NOMO-1 treated with DMSO at 0.1 percent for 48 hours (cell line): ENCODE results near the gene KLHL6.

Source experiments
- DNase-seq: peaks from one replicate; lab custom pipeline; 2025; ENCODE audit not compliant: unreplicated experiment; lab: John Stamatoyannopoulos, UW

The KLHL6 gene

DNA sequence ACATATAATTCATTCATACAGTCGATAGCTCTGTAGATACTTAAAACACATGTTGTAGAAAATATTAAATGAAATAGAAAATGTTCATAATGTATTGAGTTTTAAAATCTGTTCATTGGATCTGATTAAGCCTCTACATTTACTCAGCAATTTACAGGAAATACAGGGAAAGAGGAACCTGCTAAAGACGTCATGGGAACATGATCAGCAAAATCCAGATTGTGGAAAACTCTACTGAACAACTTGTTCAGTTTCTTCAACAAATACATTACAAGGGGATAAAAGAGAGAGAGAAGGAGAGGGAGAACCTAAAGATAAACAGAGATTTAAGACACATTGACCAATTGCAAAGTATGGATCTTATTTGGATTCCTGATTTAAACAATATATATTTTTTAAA lies 46.7 kb downstream of the KLHL6 start:
- no peak for DNase-seq

DNA sequence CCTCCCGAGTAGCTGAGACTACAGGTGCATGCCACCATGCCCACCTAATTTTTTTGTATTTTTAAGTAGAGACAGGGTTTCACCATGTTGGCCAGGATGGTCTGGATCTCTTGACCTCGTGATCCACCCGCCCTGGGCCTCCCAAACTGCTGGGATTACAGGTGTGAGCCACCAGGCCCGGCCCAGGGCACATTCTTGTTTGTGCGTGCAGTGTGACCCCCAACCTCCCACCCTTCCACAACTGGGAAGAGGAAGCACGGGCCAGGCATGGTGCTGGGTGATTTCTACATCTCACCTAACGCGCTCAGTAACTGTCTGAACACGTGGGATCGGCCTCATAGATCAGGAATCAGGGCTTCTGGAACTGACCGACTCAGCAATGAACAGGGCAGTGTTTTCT lies 48.0 kb downstream of the KLHL6 start:
- DNase-seq: no peak

DNA sequence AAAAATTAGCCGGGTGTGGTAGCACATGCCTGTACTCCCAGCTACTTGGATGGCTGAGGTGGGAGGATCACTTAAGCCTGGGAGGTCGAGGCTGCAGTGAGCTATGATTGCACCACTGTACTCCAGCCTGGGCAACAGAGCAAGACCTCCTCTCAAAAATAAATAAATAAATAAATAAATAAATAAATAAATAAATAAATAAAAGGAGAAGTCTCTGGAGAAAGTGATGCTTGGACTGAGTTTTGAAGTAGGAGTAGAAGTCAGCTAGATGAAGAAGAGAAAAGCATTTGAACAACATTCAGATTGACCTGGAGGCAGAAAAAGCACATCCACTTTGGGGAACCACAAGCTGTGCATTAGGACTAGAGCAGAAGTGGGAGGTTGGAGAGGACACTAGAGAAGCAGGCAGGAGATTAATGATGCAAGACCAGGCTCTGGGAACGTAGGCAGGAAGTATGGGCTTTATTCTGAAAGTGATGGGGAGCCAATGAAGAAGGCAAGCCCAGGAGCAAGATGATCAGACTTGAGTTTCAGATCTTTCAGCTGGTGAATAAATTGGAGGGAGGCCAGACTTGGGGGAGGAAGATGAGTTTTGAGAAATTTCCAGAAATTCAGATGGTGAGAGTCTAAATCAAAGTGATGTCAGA lies 48.7 kb downstream of the KLHL6 start:
- peak; percentile 18 for DNase-seq

GRCh38 chr3:183504597-183504996 lies 50.9 kb downstream of the KLHL6 start:
- no peak for DNase-seq

- no peak for DNase-seq
These were observed 51.8 kb downstream of the KLHL6 start for GRCh38 chr3:183503746-183504145.

DNA sequence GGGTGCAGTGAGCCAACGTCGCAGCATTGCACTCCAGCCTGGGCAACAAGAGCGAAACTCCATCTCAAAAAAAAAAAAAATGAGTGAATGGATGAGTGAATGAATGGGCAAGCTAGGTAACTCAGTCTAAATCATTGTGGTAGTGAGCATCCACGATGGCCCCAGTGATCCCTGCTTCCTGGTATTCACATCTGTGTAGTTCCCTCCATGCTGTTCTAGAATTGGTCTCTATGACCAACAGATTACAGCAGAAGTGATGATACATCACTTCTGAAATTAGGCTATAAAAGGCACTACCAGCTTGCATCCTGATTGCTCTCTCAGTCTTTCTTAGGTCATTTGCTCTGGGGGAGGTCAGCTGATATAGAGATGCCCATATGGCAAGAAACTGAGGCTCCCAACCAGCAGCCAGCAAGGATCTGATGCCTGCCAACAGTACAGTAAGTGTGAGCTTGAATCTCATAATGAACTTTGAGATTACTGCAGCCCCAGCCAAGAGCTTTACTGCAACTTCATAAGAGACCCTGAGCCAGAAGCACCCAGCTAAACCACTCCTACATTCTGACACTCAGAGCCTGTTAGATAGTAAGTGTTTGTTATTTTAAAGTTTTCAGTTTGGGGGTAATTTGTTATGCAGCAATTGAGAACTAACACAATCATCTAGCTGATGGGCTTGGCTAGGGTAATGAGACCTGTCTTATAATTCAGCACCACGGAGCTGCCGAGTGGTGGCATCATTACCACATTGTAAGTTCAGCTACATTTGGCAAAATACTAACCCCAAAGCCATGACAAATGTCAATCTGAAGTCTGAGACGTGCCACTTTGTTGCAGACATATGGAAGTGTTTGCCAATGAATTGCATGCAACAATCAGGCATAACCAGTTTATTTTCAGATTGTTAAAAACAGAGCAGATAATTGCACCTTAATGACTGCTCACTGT lies 53.0 kb downstream of the KLHL6 start:
- DNase-seq: no peak

GRCh38 chr3:183500981-183501704 lies 54.4 kb downstream of the KLHL6 start:
- DNase-seq: no peak

GRCh38 chr3:183500319-183500718 lies 55.2 kb downstream of the KLHL6 start:
- no peak for DNase-seq

DNA sequence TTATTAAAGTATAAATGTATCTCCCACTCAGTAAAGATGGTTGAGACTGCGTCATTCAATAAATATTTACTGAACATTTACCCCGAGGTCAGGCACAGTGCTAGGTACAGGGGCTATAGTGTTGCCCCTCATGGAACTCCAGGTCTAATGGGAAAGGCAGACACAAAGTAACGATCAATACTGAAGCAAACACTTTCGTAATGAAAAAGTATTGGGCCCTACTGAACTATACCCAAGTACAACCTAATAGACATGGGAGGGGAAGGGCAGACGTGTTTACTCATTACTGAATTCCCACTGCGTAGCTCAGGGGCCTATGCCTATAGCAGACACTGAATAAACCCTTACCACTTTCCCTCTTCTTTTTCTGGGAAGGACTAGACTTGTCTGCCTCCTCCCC lies 56.9 kb downstream of the KLHL6 start:
- no peak for DNase-seq

DNA sequence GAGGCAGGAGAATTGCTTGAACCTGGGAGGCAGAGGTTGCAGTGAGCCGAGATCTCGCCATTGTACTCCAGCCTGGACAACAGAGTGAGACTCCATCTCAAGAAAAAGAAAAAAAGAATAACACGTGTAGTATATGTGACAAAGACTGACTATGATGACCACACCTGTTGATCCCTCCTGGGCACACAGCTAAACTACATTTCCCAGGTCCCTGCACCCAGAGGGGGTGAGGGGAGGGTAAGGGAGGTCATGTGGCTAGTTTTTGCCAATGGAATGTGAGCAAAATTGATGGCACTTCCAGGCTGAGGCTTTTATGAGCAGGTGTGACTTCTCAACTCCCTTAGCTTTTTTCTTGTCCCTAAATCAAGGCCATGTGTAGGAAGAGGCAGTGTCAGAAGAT lies 58.2 kb downstream of the KLHL6 start:
- no peak for DNase-seq

- no peak for DNase-seq
These were observed 59.2 kb downstream of the KLHL6 start for GRCh38 chr3:183496311-183496710.

DNA sequence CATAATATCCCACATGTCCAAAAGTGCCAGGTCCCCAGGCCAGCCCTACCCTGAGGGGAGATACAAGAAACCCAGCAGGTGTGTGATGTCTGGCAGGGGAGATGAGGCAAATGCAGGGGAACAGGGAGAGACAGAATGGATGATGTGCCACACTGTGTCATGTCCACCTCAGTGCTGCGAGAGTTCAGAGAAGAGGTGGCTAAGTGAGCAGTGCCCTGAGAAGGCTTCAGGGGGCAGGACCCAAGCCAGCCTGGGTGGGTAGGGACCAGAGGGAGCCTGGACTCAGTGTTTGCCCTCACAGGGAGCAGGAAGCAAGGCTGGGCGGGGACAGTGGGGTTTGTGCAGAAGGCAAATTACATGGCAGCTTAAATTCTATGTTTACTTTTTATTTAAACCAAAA lies 61.2 kb downstream of the KLHL6 start:
- no peak for DNase-seq

DNA sequence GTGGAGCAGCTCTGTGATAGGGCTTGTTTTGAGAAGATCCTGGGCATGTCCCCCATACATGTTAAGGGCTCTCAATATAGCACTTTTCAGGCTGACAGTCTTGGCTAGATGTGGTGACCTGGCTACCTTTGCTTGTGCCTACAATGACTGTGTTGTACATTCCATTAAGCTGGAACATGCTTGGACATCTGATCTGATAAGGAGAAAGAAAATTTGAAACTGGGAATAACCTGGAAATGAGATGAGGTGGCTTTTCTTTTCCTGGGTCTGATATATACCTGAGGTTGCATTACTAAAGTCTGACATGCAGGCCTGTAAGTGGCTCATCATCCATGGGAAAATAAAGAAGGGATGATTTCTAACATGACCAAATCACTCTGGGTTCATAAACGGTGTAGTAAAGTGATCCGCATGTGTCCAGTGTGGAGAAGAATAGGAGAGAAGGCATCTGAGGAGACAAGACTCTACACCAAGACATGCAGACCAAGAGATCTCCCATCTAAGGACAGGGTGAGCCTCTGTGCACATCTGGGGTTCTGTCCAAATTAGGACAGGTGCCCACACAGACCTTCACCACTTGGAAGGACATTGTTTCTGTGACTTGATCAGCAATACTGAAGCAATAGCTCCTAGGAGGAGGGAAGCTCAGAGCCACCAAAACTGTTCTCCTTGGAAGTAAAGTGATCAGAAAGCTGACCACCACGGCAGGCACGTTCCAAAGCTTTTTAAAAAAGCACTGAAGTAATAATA lies 62.0 kb downstream of the KLHL6 start:
- no peak for DNase-seq

GRCh38 chr3:183492849-183493179 lies 62.7 kb downstream of the KLHL6 start:
- no peak for DNase-seq

GRCh38 chr3:183491923-183492848 lies 63.3 kb downstream of the KLHL6 start:
- DNase-seq: no peak

DNA sequence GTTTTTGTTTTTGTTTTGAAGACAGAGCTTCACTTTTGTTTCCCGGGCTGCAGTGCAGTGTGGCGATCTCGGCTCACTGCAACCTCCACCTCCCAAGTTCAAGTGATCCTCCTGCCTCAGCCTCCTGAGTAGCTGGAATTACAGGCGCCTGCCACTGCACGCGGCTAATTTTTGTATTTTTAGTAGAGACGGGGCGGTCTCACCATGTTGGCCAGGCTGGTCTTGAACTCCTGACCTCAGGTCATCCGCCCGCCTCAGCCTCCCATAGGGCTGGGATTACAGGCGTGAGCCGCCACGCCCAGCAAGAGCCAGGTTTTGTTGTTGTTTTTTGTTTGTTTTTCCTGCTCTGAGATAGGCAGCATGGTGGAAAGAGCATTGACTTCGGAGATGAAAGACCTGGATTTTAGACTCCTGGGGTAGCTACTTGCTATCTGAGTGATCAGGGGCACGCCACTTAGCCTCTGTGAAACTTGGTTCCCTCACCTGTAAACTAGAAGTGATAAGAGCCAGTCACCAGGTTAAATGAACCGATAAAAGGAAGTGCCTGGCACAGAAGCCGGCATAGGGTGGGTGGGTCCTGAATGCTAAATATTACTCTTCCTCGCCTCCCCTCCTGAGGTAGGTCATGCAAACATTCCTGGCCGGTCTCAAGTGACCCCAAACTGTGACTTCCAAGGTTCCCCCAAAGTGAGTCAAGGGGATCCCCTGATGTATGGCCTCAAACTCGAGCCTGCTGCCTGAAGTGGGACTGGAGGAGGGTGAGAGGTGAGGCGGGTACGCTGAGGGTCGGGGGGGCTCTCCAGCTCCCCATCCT lies 64.2 kb downstream of the KLHL6 start:
- DNase-seq: no peak

DNA sequence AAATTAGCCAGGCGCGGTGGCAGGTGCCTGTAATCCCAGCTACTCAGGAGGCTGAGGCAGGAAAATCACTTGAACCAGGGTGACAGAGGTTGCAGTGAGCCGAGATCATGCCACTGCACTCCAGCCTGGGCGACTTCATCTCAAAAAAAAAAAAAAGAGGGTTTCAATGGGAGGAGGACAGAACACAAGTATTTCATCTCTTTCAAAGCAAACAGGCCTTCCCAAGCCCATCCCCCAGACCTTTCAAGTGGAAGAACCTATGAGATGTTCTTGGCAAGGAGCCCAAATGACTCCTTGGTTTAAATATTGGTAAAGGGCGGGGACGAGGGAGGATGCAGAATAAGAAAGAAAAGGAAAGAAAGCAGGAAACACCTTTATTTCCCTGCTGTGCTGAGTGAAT lies 64.9 kb downstream of the KLHL6 start:
- DNase-seq: no peak

GRCh38 chr3:183490211-183490601 lies 65.3 kb downstream of the KLHL6 start:
- no peak for DNase-seq

GRCh38 chr3:183489455-183490210 lies 65.9 kb downstream of the KLHL6 start:
- no peak for DNase-seq
